Measurements from ENCODE around the gene OPN1MW. TPM values are rescaled to one million over a fixed set of nuclear protein-coding genes. Genes with fewer than 3 reads are reported as not detected.
"Not testable (repeated sequence)": the region's sequence is repeated elsewhere in the genome, so short reads cannot be mapped to it uniquely, and the experiment has no call there.

Gene OPN1MW
- total RNA-seq, 1 donor from 2014 or later = not detected

DNA sequence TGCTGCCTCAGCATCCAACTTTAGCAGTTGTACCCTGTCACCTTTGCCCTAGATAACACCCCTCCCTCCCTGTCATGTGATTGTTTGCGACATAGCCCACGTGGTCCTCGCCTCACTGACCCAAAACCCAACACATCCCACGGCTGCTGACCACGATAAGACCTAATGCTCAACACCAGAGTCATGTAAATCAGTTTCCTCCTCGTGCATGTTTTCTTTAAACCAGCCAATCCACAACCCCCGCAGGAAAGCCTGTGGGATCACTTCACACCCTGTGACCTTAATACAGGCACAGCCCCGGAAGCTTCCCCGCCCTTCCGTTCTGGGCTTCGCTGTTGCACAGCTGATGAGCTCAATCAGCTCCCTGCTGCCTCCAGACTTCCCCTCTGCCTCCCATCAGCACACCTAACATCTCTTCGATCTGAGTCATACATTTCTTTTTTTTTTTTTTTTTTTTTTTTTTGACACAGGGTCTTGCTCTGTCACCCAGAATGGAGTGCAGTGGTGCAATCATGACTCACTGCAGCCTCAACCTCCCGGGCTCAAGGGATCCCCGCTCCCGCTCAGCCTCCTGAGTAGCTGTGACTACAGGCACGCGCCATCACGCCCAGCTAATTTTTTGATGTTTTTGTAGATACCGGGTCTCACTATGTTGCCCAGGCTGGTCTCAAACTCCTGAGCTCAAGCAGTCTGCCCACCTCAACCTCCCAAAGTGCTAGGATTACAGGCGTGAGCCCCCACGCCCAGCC is 27.4 kb downstream of the OPN1MW start:
- intact Hi-C loops (cut with micrococcal nuclease) = not testable (repeated sequence)

DNA sequence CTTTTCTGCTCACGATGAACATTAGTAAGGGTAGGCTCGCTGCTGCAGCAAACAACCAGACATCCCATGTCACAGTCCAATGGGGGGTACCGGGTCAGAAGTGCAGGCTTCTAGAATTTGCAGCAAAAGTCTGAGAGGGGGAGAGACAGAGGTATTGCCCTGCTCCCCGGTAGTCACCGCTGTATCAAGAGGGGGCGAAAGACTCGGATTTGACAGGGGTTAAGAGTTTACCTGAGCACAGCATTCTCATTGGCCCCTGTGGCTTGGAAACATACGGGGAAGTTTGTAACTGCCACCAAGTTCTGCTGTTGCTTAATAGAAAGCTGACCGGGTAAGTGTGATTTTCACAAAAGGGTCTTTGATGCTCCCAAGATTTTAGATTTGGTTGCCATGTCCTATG is 28.7 kb downstream of the OPN1MW start:
- intact Hi-C loops (cut with micrococcal nuclease) = not testable (repeated sequence)

DNA sequence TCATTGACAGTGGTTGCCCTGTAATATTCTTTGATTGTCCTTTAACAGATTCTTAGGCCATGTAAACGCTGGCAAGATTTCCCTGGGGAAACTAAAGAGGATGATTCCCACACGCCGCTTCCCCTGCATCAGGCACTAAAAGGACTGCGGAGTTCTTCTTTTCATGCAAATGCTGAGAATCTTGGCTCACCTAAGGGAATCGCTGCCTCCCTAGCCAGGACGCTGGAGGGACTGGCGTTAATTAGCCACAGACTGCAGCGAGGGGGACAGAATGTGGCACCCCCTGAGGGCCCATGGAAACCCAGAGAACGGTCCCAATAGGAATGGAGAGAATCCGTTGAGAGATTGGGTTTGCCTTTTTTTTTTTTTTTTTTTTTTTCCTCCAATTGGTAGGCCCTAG is 29.1 kb downstream of the OPN1MW start:
- intact Hi-C loops (cut with micrococcal nuclease) = not testable (repeated sequence)

DNA sequence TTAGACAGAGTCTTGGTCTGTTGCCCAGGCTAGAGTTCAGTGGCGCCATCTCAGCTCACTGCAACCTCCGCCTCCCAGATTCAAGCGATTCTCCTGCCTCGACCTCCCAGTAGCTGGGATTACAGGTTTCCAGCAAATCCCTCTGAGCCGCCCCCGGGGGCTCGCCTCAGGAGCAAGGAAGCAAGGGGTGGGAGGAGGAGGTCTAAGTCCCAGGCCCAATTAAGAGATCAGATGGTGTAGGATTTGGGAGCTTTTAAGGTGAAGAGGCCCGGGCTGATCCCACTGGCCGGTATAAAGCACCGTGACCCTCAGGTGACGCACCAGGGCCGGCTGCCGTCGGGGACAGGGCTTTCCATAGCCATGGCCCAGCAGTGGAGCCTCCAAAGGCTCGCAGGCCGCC is 37.1 kb downstream of the OPN1MW start, which contains the start of gene OPN1MW2:
Gene OPN1MW2 (plus strand): TSS at position 301 of the 400 bp plus-strand sequence. CDS start 60 bp downstream, at position 361.
- intact Hi-C loops (cut with micrococcal nuclease) = not testable (repeated sequence)

DNA sequence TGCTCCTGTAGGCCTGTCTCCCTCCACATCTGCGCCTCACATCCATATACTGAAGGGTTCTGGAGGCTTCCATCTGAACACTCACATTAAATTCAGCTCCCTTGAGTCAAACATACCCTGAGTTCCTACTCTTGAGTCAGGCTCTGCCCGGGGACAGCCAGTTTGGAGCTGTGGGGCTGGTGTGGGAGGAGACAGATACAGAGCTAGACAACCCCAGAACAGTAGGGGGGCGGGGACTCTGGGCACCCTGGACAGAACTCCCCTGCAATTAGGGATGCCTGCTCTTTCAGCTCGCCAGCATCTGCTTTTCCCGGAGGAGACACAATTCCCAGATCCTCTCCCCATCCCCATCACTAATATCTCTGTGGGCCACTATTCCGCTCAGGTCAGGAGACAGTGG is 42.9 kb downstream of the OPN1MW start:
- intact Hi-C loops (cut with micrococcal nuclease) = not testable (repeated sequence)

DNA sequence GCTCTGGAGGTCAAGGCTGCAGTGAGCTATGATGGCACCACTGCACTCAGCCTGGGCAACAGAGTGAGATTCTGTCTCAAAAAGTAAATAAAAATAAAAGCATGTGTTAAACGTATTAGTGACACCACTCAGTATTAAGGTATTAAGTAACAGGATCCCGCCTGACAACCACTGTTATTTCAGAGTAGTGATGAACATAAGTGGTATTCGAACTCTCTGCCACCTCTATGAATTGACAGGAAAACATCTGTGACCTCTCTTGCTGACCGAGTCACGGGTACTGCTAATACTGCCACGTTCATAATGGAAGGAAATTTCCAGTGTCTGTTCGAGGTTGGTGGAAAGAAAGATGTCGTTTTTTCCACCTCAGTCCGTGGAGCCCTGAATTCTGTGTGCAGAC is 44.3 kb downstream of the OPN1MW start:
- intact Hi-C loops (cut with micrococcal nuclease) = not testable (repeated sequence)

DNA sequence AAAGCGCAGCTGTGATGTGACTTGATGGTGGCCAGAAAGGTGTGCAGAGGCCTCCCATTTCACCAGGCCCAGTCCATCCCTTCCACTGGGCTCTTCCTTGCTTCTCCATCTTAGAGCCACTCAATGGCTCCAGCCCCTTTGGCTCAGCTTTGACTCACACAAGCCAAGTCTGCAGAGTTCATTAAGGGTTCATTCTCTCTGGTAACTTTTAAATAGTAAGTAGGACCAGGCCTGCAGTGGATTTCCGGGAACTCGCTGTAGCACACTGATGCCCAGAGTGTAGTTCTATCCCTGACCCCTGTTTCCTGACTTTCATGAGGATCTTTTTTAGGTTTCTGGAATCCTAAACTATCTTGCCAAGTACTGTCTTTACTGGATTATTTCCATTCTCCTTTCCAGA is 49.0 kb downstream of the OPN1MW start:
- intact Hi-C loops (cut with micrococcal nuclease) = not testable (repeated sequence)

DNA sequence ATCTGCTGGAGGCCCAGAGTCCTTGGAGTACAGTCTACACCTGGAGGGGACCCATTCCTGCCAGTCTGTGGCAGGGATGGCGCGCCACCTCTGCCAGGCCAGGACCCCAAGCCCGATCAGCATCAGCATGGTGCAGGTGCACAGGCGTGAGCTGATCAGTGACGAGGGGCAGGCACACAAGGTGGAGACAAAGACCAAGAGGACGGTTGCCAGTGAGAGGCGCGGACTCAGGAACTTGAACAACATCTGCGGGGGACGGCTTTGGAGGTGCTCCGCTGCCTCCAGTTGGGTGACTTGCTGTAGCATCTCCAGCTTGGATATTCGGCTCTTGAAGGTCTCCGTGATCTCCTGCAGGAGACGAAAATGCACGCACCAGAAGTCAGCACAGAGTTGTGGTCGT is 51.2 kb downstream of the OPN1MW start:
- intact Hi-C loops (cut with micrococcal nuclease) = not testable (repeated sequence)

DNA sequence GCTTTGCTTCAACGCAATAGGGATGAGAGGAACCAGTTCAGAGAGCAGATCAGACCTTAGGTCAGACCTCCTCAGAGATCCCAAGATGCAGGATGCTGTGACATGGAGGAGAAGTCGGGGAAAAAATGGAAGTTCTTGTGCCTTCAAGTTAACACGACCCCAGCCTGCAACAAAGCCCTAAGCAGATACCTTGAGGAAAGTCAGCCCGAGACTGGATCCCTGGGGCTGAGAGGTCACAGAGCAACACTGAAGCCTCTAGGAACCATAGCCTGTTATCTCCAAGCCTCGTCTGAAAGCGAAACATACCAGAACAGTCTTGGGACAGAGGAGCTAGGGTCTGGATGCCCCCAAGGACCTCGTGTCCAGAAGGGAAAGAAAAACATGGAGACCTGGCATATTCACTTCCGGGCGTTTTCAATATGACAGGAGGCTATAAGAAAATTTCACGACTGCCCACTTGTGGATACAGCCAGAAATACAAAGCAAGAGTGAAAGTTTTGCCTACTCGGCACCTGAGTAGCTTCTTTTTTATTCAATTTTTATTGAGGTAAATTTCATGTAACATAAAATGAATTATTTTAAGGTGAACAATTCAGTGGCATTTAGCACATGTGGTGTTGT is 56.7 kb downstream of the OPN1MW start:
- intact Hi-C loops (cut with micrococcal nuclease) = not testable (repeated sequence)

DNA sequence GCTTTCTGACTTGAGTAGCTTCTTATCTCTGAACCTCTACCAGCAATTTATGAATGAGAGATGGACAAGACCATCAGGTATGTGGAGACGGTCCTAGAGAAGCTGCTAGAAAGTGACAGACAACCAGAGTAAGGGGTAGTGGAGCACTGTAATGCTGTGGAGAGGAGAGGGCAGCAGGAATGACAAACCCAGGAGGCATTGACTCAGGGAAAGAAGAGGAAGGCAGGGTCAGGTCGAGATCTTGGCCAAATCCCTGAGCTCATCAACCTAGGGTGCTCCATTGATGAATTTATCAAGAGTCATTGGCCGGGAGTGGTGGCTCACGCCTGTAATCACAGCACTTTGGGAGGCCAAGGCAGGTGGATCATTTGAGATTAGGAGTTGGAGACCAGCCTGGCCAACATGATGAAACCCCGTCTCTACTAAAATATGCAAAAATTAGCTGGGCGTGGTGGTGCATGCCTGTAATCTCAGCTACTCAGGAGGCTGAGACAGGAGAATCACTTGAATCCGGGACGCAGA is 57.6 kb downstream of the OPN1MW start:
- intact Hi-C loops (cut with micrococcal nuclease) = not testable (repeated sequence)

Other genes starting within 250 kb of the OPN1MW start
- 87.4 and 88.4 TPM in 2 replicates for gene NAA10, start 247.6 kb upstream of the OPN1MW start, total RNA-seq
- gene RENBP, start 238.0 kb upstream of the OPN1MW start, total RNA-seq = 24.8 and 30.3 TPM in 2 replicates
- 107 and 111 TPM in 2 replicates for gene HCFC1, start 210.8 kb upstream of the OPN1MW start, total RNA-seq
- gene TMEM187, start 209.8 kb upstream of the OPN1MW start, total RNA-seq = 5.2 and 5.8 TPM in 2 replicates
- 131 and 144 TPM in 2 replicates for gene IRAK1, start 162.7 kb upstream of the OPN1MW start, total RNA-seq
- 69.8 and 71.4 TPM in 2 replicates for gene MECP2, start 84.9 kb upstream of the OPN1MW start, total RNA-seq
- gene OPN1LW, start 38.4 kb upstream of the OPN1MW start, total RNA-seq = not detected in 2 replicates
- gene OPN1MW2, start 37.2 kb downstream of the OPN1MW start, total RNA-seq = not detected in 2 replicates
- not detected in 2 replicates for gene OPN1MW3, start 75.0 kb downstream of the OPN1MW start, total RNA-seq
- gene TEX28, start 112.5 kb downstream of the OPN1MW start, total RNA-seq = not detected in 2 replicates
- 1.1 and 1.5 TPM in 2 replicates for gene TKTL1, start 113.2 kb downstream of the OPN1MW start, total RNA-seq
- gene FLNA, start 192.0 kb downstream of the OPN1MW start, total RNA-seq = 1,498 and 1,525 TPM in 2 replicates
- 55.9 and 60.2 TPM in 2 replicates for gene EMD, start 196.7 kb downstream of the OPN1MW start, total RNA-seq
- gene RPL10, start 215.8 kb downstream of the OPN1MW start, total RNA-seq = 2,525 and 2,615 TPM in 2 replicates
- gene DNASE1L1, start 226.7 kb downstream of the OPN1MW start, total RNA-seq = 17.3 and 21.8 TPM in 2 replicates
- gene TAFAZZIN, start 228.9 kb downstream of the OPN1MW start, total RNA-seq = 91.3 and 91.8 TPM in 2 replicates
- gene ATP6AP1, start 246.1 kb downstream of the OPN1MW start, total RNA-seq = 61.3 and 63.8 TPM in 2 replicates